Endothelial cell (in vitro differentiated cells): ENCODE data around the gene AVPR1B. TPM values are rescaled to one million over a fixed set of nuclear protein-coding genes. Genes with fewer than 3 reads are reported as not detected.
"Not testable (repeated sequence)": the region's sequence is repeated elsewhere in the genome, so short reads cannot be mapped to it uniquely, and the experiment has no call there.

Experiments
- DNase-seq: peaks from one replicate; pipeline ENCODE4 v3.0.0; 2021; ENCODE audit warnings: low spot score
- H3K27ac Mint-ChIP-seq: one replicate; pipeline ENCODE4 v1.8.0; 2021; ENCODE audit warnings: mixed read lengths, inconsistent platforms; ENCODE audit not compliant: unreplicated experiment
- H3K27me3 Mint-ChIP-seq: one replicate; pipeline ENCODE4 v1.8.0; 2021; ENCODE audit warnings: mild to moderate bottlenecking, moderate library complexity, mixed read lengths, inconsistent platforms; ENCODE audit not compliant: unreplicated experiment
- H3K36me3 Mint-ChIP-seq: one replicate; pipeline ENCODE4 v1.8.0; 2021; ENCODE audit warnings: mild to moderate bottlenecking, low read depth, mixed read lengths, inconsistent platforms; ENCODE audit not compliant: unreplicated experiment
- H3K4me1 Mint-ChIP-seq: one replicate; pipeline ENCODE4 v1.8.0; 2021; ENCODE audit warnings: mild to moderate bottlenecking, mixed read lengths, inconsistent platforms; ENCODE audit not compliant: unreplicated experiment
- H3K4me3 Mint-ChIP-seq: one replicate; pipeline ENCODE4 v1.8.0; 2021; ENCODE audit warnings: mild to moderate bottlenecking, mixed read lengths, inconsistent platforms; ENCODE audit not compliant: unreplicated experiment
- H3K9me3 Mint-ChIP-seq: one replicate; pipeline ENCODE4 v1.8.0; 2021; ENCODE audit warnings: mixed read lengths, inconsistent platforms; ENCODE audit not compliant: unreplicated experiment
- CTCF ChIP-seq: fragments of 200-600 bp; sonication (generic); IDR thresholded peaks from one replicate; pipeline ENCODE4 v1.5.0; 2021; ENCODE audit warnings: antibody characterized with exemption; ENCODE audit not compliant: unreplicated experiment
- total RNA-seq: library from RNA; stranded (reverse); fragmentation: NEBNext Ultra II Directional; extraction: Animal tissue kit (Norgen Biotek cat#: 25700); gene quantifications from one replicate; pipeline ENCODE4 v1.2.1, GENCODE V29; 2021; ENCODE audit not compliant: unreplicated experiment

AVPR1B gene
- total RNA-seq, 1 donor from 2014 or later, result not detected

GRCh38 chr1:206065547-206066145 lies 51.5 kb downstream of the AVPR1B start:
- Mint-ChIP-seq H3K9me3 (peaks cover 8% of the 10 kb centered on the region), H3K27ac (no peak overlapping the region), H3K4me3 (no peak overlapping the region), H3K27me3 (peaks cover 8% of the 10 kb centered on the region), H3K4me1 (peaks cover 6% of the 10 kb centered on the region), H3K36me3 (peaks cover 5% of the 10 kb centered on the region)
- TF ChIP-seq CTCF, result no peak
- DNase-seq, result no peak

- H3K27ac Mint-ChIP-seq, DNase-seq, H3K27me3 Mint-ChIP-seq, H3K4me1 Mint-ChIP-seq, H3K9me3 Mint-ChIP-seq, H3K36me3 Mint-ChIP-seq, H3K4me3 Mint-ChIP-seq: not testable (repeated sequence)
These were observed 52.7 kb downstream of the AVPR1B start for GRCh38 chr1:206064501-206064900.

- H3K27me3 Mint-ChIP-seq, H3K4me1 Mint-ChIP-seq, DNase-seq, H3K36me3 Mint-ChIP-seq, H3K4me3 Mint-ChIP-seq, H3K27ac Mint-ChIP-seq, H3K9me3 Mint-ChIP-seq: not testable (repeated sequence)
These were observed 53.2 kb downstream of the AVPR1B start for GRCh38 chr1:206064001-206064400.

GRCh38 chr1:206062464-206062863 lies 54.7 kb downstream of the AVPR1B start:
- H3K4me1 Mint-ChIP-seq, result peaks cover 4% of the 10 kb centered on the region
- H3K4me3 Mint-ChIP-seq, result no peak overlapping the region
- peaks cover 8% of the 10 kb centered on the region for H3K9me3 Mint-ChIP-seq
- no peak for DNase-seq
- H3K36me3 Mint-ChIP-seq, result peaks cover 5% of the 10 kb centered on the region
- no peak overlapping the region for H3K27ac Mint-ChIP-seq
- H3K27me3 Mint-ChIP-seq, result peaks cover 1% of the 10 kb centered on the region
- no peak for TF ChIP-seq CTCF

DNA sequence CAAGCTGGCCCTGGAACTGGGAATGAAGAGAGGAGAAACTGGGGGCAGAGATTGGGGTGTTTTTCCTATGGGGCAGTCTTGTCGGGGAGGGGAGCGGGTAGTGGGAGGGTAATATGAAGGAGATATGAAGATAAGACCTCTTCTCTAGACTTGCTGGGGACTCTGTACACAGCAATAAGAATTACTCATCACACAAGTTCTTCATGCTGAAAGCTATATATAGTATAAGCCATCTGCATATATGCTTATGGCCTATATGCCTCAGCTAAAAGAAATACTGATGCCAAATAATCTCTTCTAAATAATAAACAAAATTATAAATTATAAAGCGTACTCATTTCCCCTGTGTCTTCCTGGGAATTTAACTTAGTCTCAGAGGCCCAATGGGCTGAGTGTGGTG lies 56.3 kb downstream of the AVPR1B start:
- DNase-seq, result no peak
- no peak for TF ChIP-seq CTCF
- peaks cover 8% of the 10 kb centered on the region for H3K9me3 Mint-ChIP-seq
- H3K4me1 Mint-ChIP-seq, result no peaks in the 10 kb centered on the region
- peaks cover 1% of the 10 kb centered on the region for H3K27me3 Mint-ChIP-seq
- H3K36me3 Mint-ChIP-seq, result peaks cover 5% of the 10 kb centered on the region
- no peak overlapping the region for H3K27ac Mint-ChIP-seq
- no peak overlapping the region for H3K4me3 Mint-ChIP-seq

Other genes starting within 250 kb of the AVPR1B start
- gene SLC26A9, start 173.9 kb downstream of the AVPR1B start, total RNA-seq, result not detected
- gene RAB7B, start 114.0 kb downstream of the AVPR1B start, total RNA-seq, result not detected
- gene CTSE, start 93.5 kb downstream of the AVPR1B start, total RNA-seq, result not detected
- not detected for gene RHEX, start 64.2 kb downstream of the AVPR1B start, total RNA-seq
- gene FAM72A, start 85.5 kb upstream of the AVPR1B start, total RNA-seq, result 21.7 TPM
- 218 TPM for gene SRGAP2, start 86.2 kb upstream of the AVPR1B start, total RNA-seq